ENCODE results near the gene TLE2.

DNA sequence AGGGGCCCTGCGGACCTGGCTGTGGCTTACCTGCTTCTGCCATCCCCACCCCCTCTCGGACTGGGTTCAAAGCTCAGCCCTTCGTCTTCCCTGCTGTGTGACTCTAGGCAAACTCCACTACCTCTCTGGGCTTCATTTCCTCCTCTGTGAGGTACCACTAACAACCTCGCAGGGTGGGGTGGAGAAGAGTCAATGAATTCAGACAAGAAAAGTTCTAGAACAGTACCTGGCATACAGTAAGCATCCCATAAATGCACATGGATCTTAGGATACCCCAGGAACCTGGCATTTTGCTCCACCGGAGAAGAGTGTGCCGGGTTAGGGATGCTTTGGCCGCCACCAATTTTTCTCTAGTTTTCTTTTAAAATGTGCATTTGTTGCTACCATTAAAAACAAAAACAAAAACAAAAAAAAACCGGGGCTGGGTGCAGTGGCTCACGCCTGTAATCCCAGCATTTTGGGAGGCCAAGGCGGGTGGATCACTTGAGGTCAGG lies 29.8 kb upstream of the TLE2 start:
- TF ChIP-seq, protein P1, sequence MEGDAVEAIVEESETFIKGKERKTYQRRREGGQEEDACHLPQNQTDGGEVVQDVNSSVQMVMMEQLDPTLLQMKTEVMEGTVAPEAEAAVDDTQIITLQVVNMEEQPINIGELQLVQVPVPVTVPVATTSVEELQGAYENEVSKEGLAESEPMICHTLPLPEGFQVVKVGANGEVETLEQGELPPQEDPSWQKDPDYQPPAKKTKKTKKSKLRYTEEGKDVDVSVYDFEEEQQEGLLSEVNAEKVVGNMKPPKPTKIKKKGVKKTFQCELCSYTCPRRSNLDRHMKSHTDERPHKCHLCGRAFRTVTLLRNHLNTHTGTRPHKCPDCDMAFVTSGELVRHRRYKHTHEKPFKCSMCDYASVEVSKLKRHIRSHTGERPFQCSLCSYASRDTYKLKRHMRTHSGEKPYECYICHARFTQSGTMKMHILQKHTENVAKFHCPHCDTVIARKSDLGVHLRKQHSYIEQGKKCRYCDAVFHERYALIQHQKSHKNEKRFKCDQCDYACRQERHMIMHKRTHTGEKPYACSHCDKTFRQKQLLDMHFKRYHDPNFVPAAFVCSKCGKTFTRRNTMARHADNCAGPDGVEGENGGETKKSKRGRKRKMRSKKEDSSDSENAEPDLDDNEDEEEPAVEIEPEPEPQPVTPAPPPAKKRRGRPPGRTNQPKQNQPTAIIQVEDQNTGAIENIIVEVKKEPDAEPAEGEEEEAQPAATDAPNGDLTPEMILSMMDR (IDR thresholded peaks at IDR 0.05) = no peak
- TF ChIP-seq POLR2A (IDR thresholded peaks at IDR 0.05) = no peak
